NCI-H187 treated with DMSO at 0.1 percent for 48 hours (cell line): ENCODE data around the gene SCD.
"Not testable (repeated sequence)": the region's sequence is repeated elsewhere in the genome, so short reads cannot be mapped to it uniquely, and the experiment has no call there.

Experiments
- DNase-seq: peaks from one replicate; lab custom pipeline; 2025; lab: John Stamatoyannopoulos, UW

Gene SCD

DNA sequence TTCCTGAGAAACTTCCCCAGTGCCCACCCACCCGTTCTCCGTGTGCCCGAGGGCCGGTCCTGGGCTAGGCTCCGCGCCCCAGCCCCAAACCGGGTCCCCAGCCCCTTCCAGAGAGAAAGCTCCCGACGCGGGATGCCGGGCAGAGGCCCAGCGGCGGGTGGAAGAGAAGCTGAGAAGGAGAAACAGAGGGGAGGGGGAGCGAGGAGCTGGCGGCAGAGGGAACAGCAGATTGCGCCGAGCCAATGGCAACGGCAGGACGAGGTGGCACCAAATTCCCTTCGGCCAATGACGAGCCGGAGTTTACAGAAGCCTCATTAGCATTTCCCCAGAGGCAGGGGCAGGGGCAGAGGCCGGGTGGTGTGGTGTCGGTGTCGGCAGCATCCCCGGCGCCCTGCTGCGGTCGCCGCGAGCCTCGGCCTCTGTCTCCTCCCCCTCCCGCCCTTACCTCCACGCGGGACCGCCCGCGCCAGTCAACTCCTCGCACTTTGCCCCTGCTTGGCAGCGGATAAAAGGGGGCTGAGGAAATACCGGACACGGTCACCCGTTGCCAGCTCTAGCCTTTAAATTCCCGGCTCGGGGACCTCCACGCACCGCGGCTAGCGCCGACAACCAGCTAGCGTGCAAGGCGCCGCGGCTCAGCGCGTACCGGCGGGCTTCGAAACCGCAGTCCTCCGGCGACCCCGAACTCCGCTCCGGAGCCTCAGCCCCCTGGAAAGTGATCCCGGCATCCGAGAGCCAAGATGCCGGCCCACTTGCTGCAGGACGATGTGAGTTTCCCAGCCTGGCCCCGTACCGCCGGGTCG lies at the start of gene SCD:
TSS of gene SCD (plus strand) at position 469 of the 803 bp plus-strand sequence. CDS start at position 741, 272 bp downstream.
- DNase-seq, result peak; percentile 75

DNA sequence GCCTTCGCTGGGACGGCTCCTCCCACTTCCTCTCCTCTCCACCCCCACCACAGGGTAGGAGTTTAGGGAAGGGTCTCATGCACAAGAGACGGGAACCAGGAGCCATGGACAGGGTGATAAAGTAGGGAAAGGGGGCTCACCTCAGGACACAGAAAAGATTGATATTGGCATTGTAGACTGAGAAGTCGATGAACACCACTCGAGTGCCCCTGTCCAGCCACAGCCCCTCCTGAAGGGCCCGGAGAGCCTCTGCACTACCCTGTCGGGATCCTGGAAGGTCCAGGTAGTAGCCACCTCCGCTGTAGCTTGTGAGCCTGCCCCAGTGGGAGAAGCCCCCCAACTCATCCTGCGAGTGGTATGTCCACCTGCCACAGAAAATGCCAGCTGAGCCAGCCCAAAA lies 49.8 kb upstream of the SCD start:
- no peak for DNase-seq

DNA sequence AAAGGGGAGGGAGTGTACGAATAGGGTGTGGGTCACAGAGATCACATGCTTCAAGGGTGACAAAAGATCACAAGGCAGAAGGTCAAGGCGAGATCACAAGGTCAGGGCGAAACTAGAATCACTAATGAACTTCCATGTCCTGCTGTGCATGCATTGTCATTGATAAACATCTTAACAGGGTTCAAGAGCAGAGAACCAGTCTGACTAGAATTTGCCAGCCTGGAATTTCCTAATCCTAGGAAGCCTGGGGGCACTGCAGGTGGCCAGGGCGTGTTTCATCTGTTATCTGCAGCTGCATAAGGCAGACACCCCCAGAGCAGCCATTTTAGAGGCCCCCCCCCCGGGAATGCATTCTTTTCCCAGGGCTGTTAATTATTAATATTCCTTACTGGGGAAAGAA lies 45.9 kb upstream of the SCD start:
- DNase-seq, result not testable (repeated sequence)

DNA sequence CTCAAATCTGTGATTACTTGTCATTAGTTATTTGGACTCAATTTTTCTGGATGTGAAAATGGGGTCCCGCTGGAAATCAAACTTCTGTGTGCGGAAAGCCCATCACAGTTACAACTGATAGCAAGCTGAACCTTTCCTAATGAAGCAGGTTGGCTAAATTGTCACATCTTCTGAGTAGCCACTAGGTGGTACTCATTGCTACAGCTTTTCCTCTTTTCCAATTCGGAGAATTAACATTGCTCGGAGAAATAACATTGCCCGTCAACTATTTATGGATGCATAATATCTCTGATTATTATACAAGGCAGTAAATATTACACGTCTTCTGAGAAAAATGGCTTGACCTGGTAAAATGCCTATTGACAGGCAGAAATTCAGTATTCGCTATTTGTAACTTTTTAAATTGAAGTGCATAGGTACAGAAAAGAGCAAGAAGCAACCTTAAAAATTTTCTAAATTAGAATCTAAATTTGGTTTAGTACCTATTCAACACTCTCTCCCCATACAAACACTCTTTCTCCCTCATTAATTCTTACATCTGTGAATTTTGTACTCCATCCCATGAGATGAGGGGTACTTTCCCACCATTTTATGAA lies 43.2 kb upstream of the SCD start:
- DNase-seq, result no peak

DNA sequence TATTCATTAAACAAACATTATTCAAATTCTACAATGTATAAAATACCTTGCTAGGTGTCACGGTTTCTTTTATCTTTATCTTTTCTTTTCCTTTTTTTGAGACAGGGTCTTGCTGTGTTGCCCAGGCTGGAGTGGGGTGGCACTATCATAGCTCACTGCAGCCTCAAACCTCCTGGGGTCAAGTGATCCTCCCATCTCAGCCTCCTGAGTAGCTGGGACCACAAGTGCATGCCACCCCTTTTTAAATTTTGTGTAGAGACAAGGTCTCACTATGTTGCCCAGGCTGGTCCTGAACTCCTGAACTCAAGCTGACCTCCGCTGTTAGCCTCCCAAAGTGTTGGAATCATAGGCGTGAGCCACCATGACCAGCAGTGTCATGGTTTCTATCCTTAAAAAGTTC lies 42.6 kb upstream of the SCD start:
- no peak for DNase-seq

DNA sequence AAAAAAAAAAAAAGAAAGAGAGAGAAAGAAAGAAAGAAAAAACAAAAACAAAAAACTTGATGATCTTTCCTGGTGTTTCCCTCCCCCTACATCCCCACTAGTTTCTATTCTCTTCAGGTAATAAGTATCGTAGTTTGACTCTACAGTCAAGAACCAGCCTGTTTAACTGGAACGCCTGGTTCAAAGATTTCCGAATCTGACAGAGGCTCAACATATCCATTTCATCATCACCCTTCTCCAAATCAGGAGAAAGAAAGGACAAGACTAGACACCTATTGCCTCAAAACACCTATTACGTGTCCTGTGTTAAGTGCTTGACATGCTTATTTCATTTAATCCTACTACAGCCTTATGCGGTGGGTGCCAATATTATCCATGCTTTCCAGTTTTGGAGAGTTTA lies 40.2 kb upstream of the SCD start:
- no peak for DNase-seq

DNA sequence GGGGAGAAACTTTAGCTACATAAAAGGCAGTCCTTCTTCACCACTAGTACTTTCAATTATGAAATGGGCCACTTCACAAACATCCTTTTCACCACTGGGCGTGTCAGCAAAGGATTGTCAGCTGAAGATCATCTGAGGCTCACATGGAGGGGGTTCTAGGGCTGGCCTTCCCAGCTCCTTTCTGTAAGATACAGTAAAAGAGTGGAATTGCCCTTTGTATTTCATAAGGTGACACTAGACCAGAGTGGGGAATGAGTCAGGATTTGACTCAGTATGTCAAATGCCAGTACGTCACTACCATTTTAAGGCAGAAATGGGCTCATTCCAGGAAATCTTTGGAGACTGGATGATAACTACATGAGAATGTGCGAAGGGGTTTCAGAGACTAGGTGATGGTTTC lies 39.3 kb upstream of the SCD start:
- no peak for DNase-seq

DNA sequence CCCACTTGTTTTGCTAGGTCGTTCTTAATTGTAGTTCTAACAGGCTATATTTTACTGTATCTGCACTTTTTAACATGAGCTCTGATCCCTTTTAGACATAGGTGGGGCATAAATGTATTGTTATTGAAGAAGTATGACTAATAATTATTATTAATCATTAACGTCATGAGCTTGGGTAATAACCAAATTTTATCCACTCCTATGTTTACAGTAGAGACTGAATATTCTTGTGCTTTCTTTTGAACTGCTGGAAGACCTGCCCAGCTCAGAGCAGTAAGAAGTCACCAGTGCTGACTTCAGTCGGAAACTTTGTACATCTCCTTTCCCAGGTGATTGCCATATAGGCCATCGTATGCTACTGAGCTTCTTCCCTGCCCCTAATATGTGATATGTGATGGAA lies 35.7 kb upstream of the SCD start:
- DNase-seq, result no peak

DNA sequence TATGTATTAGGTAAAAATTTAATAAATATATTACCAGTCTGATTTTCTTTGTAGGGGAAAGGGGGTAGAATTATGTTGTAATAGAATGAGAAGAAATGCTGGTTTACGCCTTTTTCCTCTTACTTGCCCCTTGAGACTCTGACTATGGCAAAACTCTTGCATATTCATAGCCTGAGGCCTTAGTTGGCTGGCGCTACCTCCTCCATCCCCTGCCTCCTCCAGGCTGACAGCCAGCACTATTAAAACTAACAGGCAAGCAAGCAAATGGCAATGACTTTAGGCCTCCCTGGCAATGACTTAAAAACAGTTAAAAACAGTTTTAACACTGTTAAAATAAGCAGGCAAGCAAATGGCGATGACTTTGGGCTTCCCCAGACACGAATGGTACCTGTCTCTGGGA lies 31.4 kb upstream of the SCD start:
- no peak for DNase-seq

DNA sequence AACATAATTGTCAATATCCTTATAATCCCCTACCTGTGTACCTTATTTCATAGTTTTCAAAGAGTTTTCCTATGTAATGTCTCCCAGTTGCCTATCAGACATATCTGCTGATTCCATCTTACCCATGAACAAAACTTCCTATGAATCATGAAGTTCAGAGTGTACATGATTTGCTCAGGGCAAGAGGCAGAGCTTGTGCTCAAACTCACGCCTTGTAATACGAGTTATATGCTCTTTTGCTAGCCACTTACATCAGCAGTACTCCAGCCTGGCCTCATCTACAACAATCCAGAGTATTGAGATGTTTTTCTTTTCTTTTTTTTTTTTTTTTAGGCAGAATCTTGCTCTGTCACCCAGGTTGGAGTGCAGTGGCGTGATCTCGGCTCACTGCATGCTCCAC lies 28.8 kb upstream of the SCD start:
- DNase-seq, result no peak

DNA sequence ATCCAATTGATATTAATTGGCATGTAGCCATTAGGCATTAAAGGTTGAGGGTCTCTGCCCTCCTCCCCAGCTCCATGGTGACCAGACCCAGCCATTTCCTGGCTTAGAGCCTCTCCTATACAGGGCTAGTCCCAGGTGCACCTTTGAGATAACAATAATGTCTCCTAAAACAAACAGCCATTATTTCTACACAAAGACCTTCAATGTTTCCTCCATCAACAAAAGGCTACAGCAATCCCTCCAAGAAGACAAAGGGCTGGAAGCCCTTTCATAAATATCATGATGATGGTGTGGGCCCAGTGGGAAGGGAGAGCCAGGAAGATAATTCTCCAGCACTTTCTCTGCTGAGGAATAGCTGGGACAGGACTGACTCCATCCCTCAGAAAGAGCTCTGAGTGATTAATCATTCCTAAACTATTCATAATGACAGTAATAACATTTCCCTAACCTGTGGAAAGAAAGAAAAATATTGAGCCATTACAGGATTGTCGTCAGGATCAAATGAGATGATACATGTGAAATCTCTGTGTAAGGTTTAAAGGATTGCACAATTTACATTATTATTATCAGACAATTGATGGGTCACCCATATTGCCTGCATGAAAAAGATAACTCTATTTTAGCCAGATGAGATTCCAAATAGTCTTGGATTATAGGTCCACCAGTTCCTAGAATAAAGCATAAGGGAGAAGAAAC lies 27.2 kb upstream of the SCD start:
- no peak for DNase-seq

DNA sequence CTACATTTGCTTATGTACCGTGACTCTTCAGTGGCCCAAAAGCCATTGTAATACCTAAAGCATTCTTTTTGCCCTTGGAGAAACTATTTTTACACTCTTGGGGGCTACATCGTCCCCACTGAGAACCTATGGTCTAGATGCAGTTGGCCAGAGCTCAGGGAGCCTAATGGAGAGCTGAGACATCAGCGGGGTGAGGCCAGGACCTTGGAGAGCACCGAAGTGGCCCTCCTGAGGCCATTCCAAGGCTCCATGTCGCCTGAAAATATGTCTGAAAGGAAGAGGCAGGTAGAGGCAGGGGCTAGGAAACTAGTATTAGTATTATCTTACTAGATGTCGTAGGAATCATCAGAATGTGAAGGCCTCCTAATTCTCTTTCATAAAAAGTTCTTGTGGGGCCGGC lies 21.9 kb upstream of the SCD start:
- DNase-seq, result no peak

DNA sequence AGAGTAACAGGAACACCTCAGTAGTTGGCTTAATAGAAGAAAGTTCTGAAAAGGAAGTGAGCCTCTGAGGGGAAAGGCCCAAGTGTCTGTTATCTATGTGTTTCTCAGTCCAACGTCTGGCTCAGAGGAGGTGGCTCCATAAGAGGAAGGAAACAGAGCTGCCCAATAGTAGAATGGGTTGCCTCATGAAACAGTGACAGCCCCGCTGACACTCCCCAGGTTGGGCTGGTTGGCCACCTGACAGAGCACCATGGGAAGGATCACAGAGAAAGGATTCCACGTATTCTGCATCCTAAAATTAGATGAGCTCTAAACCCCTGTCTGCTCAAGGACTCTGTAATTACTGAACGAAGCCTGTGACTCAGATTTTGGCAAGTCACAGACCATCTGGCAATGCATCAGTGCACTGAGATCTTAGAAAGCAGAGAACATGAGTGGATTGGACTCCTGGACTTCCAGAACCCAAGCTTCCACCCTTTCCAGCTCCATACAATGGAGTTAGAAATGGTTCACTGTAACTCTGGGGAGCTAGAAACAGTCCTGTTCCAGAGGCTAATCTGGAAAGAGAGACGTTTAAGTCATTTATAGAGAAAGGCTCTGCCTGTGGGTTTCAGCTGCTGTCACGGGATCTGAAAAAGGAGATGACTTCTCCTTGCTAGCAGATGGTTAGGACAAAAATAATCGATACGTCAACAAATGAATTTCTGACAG lies 19.9 kb upstream of the SCD start:
- DNase-seq, result no peak

DNA sequence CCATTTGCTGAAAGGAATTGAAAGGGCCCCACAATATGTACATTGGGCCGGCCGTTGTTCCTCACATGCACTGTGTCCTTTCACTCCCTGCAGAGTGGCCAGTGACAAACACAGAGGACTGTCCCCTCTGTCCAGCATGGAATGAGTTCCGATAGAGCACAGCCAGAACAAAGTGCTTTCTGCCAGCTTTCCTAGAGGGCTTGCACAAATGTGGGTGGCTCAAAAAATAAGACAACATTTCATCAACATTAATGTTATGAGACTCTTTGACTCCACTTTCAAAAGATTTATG lies 19.4 kb upstream of the SCD start:
- no peak for DNase-seq

DNA sequence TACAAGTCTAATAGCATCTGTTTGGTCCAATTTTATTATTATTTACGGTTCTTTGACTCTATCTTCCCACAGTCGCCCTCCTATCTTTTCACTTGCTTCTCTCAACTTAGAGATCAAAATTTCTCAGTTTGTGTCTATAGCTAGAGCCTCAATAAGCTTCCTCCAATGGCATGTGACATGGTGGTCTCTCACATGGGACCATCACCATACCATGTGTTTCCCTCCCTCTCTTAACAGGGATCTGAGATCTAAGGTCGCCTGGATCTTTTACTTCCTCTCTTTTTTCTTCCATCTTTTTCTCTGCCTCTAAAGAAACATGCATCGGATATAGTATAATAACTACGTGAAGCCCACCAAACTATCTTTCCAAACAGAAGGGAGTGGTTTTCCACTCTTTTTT lies 18.8 kb upstream of the SCD start:
- no peak for DNase-seq

DNA sequence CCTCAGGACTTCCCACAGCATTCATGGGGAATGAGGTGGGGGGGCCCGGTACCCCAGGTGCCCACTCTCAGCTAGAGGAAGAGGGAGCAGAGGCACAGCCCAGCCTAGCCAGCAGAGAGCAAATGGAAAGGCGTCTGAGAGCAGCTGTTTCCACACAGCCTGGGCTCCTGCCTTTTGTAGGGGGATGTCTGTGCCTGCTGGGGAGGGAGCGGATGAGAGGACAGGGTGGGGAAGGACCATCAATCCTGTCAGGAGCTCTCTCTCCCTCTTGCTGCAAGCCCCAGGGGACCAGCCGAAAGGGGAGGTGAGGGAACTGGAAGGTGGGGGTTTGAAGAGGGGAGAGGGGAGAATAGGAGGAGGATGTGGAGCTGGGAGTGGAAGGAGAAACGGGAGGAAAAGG lies 17.0 kb upstream of the SCD start, which contains the start of gene PKD2L1:
TSS of gene PKD2L1 (minus strand) at position 150 of the 400 bp plus-strand sequence. CDS start at position 25, 125 bp downstream.
- DNase-seq, result no peak

DNA sequence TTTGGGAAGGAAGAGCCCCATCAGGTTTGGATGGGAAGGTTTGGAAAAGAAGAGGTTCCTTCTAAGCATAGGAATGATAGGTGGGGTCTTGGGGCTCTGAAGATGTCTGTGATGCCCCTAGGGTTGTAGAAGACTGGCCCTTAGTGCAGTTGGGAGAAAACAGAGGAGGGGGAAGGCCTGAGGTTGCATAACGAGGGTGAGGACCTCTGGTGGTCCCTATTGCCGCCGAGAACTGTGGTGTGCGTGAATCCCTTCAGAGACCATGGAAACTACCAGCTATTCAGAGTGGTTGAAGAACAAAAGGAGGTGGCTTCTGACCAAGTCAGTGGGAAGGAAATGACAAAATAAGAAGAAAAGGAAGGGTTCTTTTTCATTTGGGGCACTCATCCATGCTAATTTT lies 13.9 kb upstream of the SCD start:
- no peak for DNase-seq

DNA sequence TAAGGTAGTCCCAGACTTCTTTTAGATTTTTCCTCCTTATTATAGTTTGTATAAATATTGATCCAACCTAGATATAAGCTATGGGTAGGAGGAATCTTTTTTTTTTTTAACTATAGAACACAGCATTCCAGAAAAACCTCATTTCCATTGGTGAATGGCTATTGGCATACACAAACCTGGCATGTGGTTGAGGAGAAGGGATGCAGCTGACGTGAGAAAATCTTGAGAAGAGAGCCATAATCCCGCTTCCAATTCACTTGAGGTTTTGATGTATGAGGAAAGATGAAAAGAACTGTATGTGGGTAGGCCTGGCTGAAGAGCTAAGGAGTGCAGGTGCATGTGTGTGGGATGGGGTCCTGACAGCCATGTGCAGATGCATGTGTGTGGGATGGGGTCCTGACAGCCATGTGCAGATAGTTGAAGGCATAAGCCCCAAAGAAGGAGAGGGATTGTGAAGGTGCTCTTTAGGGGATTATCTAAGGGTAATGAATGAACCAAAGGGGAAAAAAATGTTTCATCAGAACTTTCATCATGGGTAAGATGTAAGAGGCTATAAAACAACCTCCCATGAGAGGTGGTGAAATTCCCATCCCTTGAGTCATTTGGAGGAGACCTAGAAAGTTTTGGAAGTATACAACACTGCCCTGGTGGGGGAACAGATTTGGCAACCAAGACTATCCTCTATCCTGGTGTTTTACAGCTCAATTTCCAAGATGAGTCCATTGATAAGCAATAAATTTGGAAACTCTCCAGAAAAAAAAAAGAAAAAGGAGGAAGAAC lies 13.2 kb upstream of the SCD start:
- DNase-seq, result no peak

DNA sequence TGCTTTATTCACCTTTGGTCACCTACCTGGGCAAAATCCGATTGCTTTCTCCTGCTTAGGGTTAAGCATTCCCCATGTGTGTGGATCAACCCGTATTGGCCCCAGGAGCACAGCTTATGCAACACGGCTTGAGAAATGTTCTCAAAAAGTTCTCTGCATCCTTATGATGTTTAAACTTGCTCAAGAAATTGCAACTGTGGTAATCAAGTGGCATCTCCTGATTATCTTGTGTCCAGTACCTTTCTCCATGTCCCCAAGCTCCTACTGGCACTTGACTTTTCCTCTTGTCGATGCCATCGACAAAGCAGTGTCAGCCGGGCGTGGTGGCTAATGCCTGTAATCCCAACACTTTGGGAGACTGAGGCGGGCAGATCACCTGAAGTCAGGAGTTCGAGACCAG lies 12.3 kb upstream of the SCD start:
- no peak for DNase-seq

DNA sequence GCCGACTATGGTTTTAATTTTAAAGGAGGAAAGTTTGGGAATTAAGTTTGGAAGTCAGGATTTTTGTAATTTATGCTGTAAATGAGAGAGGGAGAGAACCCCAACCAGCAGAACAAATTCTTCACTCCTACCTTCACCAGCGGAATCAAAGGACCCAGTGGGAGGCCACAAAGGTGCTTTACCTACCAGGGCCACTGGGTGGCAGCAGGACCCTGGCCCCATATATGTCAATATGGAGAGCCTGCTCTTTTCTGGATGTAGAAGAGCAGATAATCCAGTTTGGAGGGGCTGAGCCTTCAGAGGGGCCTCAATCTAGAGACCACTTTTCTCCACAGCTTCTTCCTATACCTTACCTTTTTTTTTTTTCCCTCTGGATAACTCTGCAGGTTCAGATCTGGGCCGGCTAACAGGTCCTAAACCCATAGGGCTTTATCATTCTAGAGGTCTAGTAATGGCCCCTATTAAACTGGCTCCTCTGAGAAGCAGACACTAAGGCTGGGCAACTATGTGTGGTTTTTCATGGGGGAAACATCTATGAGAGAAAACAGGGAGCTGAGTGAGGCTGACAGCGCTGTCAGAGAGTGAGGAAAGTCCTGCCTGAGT lies 8.5 kb upstream of the SCD start:
- no peak for DNase-seq

DNA sequence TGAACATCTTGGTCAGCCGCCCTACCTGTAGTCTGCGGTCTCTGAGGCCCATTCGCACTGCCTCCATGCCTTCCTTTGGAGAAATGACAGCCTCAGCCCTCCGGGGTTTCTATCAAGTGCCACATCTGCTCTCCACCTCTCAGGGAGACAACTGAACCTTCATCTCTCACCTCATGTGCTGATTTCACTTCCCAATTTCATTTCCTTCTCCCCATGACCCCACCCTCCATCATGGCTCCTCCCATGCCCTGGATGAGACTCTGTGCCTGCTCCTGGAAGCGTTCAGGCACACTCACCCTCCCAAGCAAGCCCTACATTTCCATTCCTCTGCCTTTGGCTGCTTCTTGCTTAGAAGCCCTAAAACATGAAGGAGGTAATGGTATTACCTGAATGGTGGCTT lies 7.8 kb upstream of the SCD start:
- no peak for DNase-seq
